Lower leg skin (tissue), 4 donors: ENCODE measurements around the gene SENP8. TPM values are rescaled to one million over a fixed set of nuclear protein-coding genes. Genes with fewer than 3 reads are reported as not detected.
A peak's percentile ranks its signal among the peaks of the same experiment; 100 is the strongest.

ENCODE experiments used
- DNase-seq, 2 donors: peaks; one replicate each; pipeline ENCODE4 v3.0.0-alpha.2; 2019; ENCODE audit warnings: low spot score in 2 of 2
- H3K4me3 ChIP-seq: fragments of 200-600 bp; sonication (generic); 2 replicates; pipeline ENCODE4 v1.5.1; 2017; ENCODE audit warnings: mild to moderate bottlenecking, low read depth; ENCODE audit not compliant: poor library complexity, severe bottlenecking
- POLR2A ChIP-seq, 2 donors: fragments of 450-650 bp; IDR thresholded peaks; one replicate each; pipeline ENCODE4 v1.6.1; 2016 to 2017; ENCODE audit warnings: antibody characterized with exemption in 2 of 2, mild to moderate bottlenecking in 1 of 2, moderate library complexity in 1 of 2
- WGBS, 2 donors: methylation state at CpG; one replicate each; pipeline ENCODE4 v1.1.5; 2018; 5-methylcytosine and 5-hydroxymethylcytosine counted together
- intact Hi-C: fragments of 100-400 bp; cut with DNase I; formaldehyde crosslinking; loops from one replicate; pipeline ENCODE4 v1.15.0; 2023; ENCODE audit warnings: low total_unique reads
- total RNA-seq, 4 donors: library from RNA; depleted of rRNA; stranded (reverse); fragments of >200 nt; gene quantifications; one replicate each; pipeline ENCODE4 v1.1.0, GENCODE V29; 2016
- TF ChIP-seq, protein P1 (sequence below), 3 donors: fragments of 450-650 bp; IDR thresholded peaks; one replicate each; pipeline ENCODE4 v1.5.1; 2016; ENCODE audit warnings: antibody characterized with exemption in 3 of 3, mild to moderate bottlenecking in 3 of 3, moderate library complexity in 2 of 3

SENP8 gene
- total RNA-seq, 4 donors from 2014 or later, result 0.30 to 2.2 (median 0.91) TPM

DNA sequence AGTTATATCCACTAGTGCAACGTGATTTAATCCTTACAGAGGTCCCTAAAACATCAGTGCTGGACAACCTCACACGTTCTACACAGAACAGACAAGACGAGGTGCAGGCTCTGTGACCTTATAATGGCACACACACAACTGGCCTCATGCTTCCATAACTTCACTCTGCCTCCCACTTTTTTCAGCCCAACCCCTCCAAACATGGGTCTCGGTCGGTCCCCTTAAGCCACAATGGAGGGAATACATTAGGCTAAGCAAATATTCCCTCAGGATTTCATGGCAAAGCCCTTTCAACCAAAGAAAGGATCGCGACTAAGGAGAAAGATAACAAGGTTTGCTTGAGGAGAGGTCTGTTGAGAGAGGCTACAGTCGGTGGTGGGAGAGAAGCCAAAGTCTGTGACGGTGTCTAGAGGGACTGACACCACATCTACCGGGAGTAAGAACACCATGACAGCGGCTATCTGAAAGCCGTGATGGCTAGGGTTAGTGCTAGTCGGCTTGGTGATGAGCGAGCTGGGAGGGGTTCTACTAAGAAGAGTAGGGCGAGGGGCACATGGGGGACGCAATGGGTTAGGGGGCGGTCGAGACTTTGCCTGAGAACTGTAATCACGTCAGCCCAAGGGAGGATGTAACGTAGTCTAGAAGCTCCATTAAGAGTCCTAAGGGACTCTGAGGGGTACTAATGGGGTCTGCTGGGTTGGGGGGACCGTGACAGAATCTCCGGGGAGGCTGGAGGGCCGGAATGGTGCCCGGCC lies 1.3 kb upstream of the SENP8 start:
- 0 to 1% methylated on average over 24 of the region's 24 CpGs for WGBS, 2 donors
- H3K4me3 ChIP-seq, result peak overlapping the region; percentile 76
- TF ChIP-seq, protein P1, sequence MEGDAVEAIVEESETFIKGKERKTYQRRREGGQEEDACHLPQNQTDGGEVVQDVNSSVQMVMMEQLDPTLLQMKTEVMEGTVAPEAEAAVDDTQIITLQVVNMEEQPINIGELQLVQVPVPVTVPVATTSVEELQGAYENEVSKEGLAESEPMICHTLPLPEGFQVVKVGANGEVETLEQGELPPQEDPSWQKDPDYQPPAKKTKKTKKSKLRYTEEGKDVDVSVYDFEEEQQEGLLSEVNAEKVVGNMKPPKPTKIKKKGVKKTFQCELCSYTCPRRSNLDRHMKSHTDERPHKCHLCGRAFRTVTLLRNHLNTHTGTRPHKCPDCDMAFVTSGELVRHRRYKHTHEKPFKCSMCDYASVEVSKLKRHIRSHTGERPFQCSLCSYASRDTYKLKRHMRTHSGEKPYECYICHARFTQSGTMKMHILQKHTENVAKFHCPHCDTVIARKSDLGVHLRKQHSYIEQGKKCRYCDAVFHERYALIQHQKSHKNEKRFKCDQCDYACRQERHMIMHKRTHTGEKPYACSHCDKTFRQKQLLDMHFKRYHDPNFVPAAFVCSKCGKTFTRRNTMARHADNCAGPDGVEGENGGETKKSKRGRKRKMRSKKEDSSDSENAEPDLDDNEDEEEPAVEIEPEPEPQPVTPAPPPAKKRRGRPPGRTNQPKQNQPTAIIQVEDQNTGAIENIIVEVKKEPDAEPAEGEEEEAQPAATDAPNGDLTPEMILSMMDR (IDR thresholded peaks at IDR 0.05), result no peak
- no peak for TF ChIP-seq POLR2A (IDR thresholded peaks at IDR 0.05)
- peak; percentile 53 to 90 for DNase-seq
- intact Hi-C loops, result no loop called here

DNA sequence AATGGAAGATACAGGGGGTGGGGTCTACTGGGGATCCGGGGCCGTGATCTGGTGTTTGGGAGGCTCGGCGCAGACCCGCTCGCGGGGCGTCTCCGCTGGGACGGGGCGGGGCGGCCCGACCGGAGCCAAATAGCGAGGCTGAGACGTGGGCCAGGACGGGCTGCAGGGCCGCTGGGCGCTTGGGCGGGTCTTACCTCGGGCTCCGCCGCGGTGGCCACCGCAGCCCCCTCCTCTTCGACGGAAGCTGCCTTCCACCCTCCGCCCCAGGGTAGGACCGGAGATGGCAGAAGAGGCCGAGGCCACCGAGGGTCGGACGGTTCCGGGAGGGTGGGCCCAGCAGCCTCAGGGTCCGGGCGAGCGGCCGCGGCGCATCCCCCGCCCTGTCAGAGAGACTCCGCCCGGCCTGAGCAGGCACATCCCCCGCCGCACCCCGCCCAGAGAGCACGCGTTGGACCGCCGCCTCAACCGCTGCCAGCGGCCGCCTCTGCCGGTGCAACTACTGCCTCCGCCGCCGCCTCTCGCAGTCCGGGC lies 652 bp upstream of the SENP8 start:
- H3K4me3 ChIP-seq, result peak overlapping the region; percentile 76
- peak; percentile 78 to 97 for DNase-seq
- TF ChIP-seq, protein P1 (IDR thresholded peaks at IDR 0.05), result no peak
- peak in 1 of 2 donors; percentile 1 for TF ChIP-seq POLR2A (IDR thresholded peaks at IDR 0.05)
- 0 to 1% methylated on average over 24 to 38 of the region's 59 CpGs for WGBS, 2 donors
- intact Hi-C loops, result no loop called here

DNA sequence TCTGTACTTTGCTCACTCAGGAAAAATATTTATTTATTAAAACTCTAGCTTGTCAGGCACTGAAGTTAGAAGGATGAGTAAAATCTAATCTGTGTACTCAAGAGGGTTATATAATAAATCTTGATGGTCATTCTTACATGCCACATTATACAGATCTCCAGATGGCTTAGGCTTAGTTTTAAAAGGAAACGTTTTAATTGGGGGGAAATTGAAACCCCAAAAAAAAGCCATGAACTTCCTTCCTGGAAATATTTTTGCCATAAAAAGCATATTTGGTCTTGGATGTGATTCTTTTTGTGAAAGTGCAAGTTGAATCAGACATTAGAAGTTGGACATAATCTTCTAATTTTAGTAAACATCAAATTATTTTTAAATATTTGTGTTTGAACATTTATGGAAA lies 6.0 kb downstream of the SENP8 start:
- WGBS, 2 donors, result 24 to 40% methylated on average over 1 of the region's 1 CpG
- TF ChIP-seq, protein P1 (IDR thresholded peaks at IDR 0.05), result no peak
- TF ChIP-seq POLR2A (IDR thresholded peaks at IDR 0.05), result no peak
- H3K4me3 ChIP-seq, result no peak overlapping the region
- intact Hi-C loops, result no loop called here
- DNase-seq, result no peak

DNA sequence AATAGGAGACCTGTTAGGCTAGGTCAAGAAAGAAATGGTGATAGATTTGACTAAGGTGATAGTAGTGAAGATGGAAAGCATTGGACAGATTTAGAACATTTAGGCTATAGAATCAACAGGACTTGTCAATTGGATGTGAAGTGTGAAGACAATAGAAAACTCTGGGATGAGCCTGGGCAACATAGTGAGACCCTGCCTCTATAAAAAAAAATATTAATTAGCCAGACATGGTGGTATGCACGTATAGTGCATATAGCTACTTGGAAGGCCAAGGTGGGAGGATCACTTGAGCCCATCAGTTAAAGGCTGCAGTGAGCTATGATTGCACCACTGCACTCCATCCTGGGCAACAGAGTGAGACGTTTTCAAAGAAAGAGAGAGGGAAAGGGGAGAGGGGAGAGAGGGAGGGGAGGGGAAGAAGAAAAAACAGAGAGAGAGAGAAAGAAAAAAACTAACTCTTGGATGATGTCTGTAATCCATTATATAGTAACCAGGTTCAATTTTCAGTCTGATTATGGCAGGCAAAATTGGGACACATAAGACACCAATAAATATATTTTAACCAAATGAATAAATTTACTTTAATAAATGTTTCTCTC lies 9.6 kb downstream of the SENP8 start:
- TF ChIP-seq, protein P1 (IDR thresholded peaks at IDR 0.05), result no peak
- TF ChIP-seq POLR2A (IDR thresholded peaks at IDR 0.05), result no peak
- intact Hi-C loops, result no loop called here
- 45 to 51% methylated on average over 2 of the region's 2 CpGs for WGBS, 2 donors
- DNase-seq, result no peak
- no peak overlapping the region for H3K4me3 ChIP-seq

DNA sequence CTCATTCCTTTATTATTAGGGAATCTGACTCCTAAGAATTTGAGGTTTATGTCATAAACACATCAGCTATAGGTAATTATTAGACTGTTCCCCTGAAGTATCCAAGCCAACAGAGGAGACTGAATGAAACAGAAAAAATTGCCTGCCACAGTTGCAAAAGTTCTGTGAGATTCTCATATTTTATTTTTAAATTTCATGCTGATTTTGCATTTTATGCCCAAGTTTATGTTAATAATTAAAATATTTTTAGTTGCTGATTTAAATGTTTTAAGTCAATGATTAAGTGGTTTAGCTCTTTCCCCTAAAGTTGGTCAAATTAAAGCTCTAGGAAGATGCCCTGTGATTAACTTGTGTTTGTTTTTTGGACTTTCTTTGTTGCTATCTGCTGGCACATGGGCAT lies 10.2 kb downstream of the SENP8 start:
- no peak overlapping the region for H3K4me3 ChIP-seq
- TF ChIP-seq POLR2A (IDR thresholded peaks at IDR 0.05), result no peak
- TF ChIP-seq, protein P1 (IDR thresholded peaks at IDR 0.05), result no peak
- intact Hi-C loops, result no loop called here
- DNase-seq, result no peak
